K562 (cell line): ENCODE results near the gene SLC7A14. TPM values are rescaled to one million over a fixed set of nuclear protein-coding genes. Genes with fewer than 3 reads are reported as not detected.

Experiments used
- ATAC-seq: fragments of 200-7000 bp; cut with Tn5 transposase; 3 replicates; pipeline ENCODE4 v1.9.1; 2020; ENCODE audit warnings: moderate library complexity
- BruUV-seq: library from RNA; stranded (reverse); fragments of 400-500 nt; replicated peaks from 2 replicates; lab custom pipeline; 2021; lab: Mats Ljungman, UMichigan
- CTCF ChIA-PET: fragments of 300-600 bp; formaldehyde crosslinking; extraction: SDS; loops from one replicate; lab custom pipeline; 2021; ENCODE audit warnings: low intra/inter-chr PET ratio; lab: Yijun Ruan, JAX
- POLR2A ChIA-PET: fragments of 300-600, 350-650 bp; sonication (Branson Sonifier 250); formaldehyde crosslinking; extraction: SDS; loops from one replicate; lab custom pipeline; 2021; ENCODE audit warnings: antibody characterized with exemption, inconsistent platforms; lab: Yijun Ruan, JAX
- DNase-seq, 4 experiments: peaks; one replicate each; pipeline versions ENCODE4 v3.0.0 to v3.0.0-alpha.2; 2011 to 2018; ENCODE audit warnings: low spot score in 3 of 4, mixed read lengths in 3 of 4; ENCODE audit errors: extremely low read depth in 1 of 4
- FAIRE-seq: peaks from 2 replicates; lab custom pipeline; 2011; peaks lifted over from hg19 to GRCh38; lab: Jason Lieb, UNC
- H2AFZ ChIP-seq: 2 replicates; pipeline ENCODE4 v1.6.0; 2011; ENCODE audit warnings: low read depth, low read length, control low read depth, inconsistent platforms
- H3K27ac ChIP-seq: fragments of 200-600 bp; 3 replicates; pipeline ENCODE4 v1.8.0; 2011; ENCODE audit warnings: low read depth, mild to moderate bottlenecking, control low read depth, inconsistent platforms, low read length, moderate library complexity, mixed read lengths; ENCODE audit errors: extremely low read depth
- H3K27me3 ChIP-seq, 2 experiments: fragments of 300-600 bp in 1 of 2; 2 replicates in 1 of 2; 3 replicates in 1 of 2; pipeline versions ENCODE4 v1.6.0 to v1.8.0; 2011; ENCODE audit warnings: inconsistent platforms in 2 of 2, low read length in 2 of 2, mild to moderate bottlenecking in 1 of 2, mixed read lengths in 1 of 2, moderate library complexity in 1 of 2; ENCODE audit not compliant: control insufficient read depth in 2 of 2, insufficient read depth in 2 of 2
- H3K36me3 ChIP-seq: fragments of 300-600 bp; 3 replicates; pipeline ENCODE4 v1.8.0; 2011; ENCODE audit warnings: mild to moderate bottlenecking, low read length, inconsistent platforms; ENCODE audit not compliant: control insufficient read depth, insufficient read depth
- H3K4me1 ChIP-seq, 2 experiments: fragments of 200-600 bp in 1 of 2; replicated peaks in 1 of 2; 2 replicates in 1 of 2; 3 replicates in 1 of 2; pipeline versions ENCODE4 v1.5.1 to v1.8.0; 2011; ENCODE audit warnings: inconsistent platforms in 2 of 2, low read length in 2 of 2, mild to moderate bottlenecking in 1 of 2, mixed read lengths in 1 of 2, moderate library complexity in 1 of 2; ENCODE audit not compliant: control insufficient read depth in 2 of 2, insufficient read depth in 2 of 2
- H3K4me2 ChIP-seq: 2 replicates; pipeline ENCODE4 v1.6.1; 2011; ENCODE audit warnings: low read length, control low read depth, inconsistent platforms, mixed read lengths; ENCODE audit not compliant: insufficient read depth
- H3K4me3 ChIP-seq: fragments of 200-600 bp; sonication (generic), shearing (Covaris generic); 2 replicates; pipeline ENCODE4 v1.5.1; 2016; ENCODE audit warnings: control low read depth, inconsistent platforms
- H3K79me2 ChIP-seq: fragments of 200-600 bp; 3 replicates; pipeline ENCODE4 v1.8.0; 2011; ENCODE audit warnings: low read length, inconsistent platforms; ENCODE audit not compliant: control insufficient read depth, insufficient read depth
- H3K9ac ChIP-seq, 2 experiments: 2 replicates each; pipeline versions ENCODE4 v1.6.0 to v1.6.1; 2011; ENCODE audit warnings: low read depth in 2 of 2, low read length in 2 of 2, control low read depth in 1 of 2, inconsistent platforms in 1 of 2, mild to moderate bottlenecking in 1 of 2, mixed read lengths in 1 of 2; ENCODE audit not compliant: insufficient read depth in 1 of 2
- H3K9me1 ChIP-seq: one replicate; pipeline ENCODE4 v1.6.0; 2011; ENCODE audit warnings: inconsistent platforms, mild to moderate bottlenecking, low read length, moderate library complexity; ENCODE audit not compliant: control insufficient read depth, insufficient read depth
- H3K9me3 ChIP-seq: replicated peaks from 2 replicates; pipeline ENCODE4 v1.5.1; 2011; ENCODE audit warnings: low read depth, low read length, inconsistent platforms; ENCODE audit not compliant: control insufficient read depth, insufficient read depth
- H4K20me1 ChIP-seq: replicated peaks from 2 replicates; pipeline ENCODE4 v1.6.1; 2011; ENCODE audit warnings: low read length, inconsistent platforms, mixed read lengths; ENCODE audit not compliant: control insufficient read depth, insufficient read depth
- BRD9 ChIP-seq: fragments of 450-650 bp; IDR thresholded peaks from 2 replicates; pipeline ENCODE4 v1.6.1; 2018; ENCODE audit warnings: low read depth; ENCODE audit not compliant: partially characterized antibody
- CREM ChIP-seq: IDR thresholded peaks from 2 replicates; pipeline ENCODE4 v1.6.1; 2014; ENCODE audit warnings: antibody characterized with exemption, low read depth
- DNMT1 ChIP-seq: fragments of 450-650 bp; IDR thresholded peaks from 2 replicates; pipeline ENCODE4 v1.6.1; 2016; ENCODE audit warnings: antibody characterized with exemption, mild to moderate bottlenecking
- KAT7 ChIP-seq: sonication (generic); formaldehyde crosslinking; IDR thresholded peaks from 2 replicates; pipeline ENCODE4 v1.8.0; 2022; ENCODE audit warnings: missing genetic modification reagents, mild to moderate bottlenecking, borderline replicate concordance
- MAFG ChIP-seq: fragments of 450-650 bp; conservative IDR thresholded peaks from 2 replicates; pipeline ENCODE4 v1.6.1; 2016; ENCODE audit warnings: missing genetic modification characterization, missing compliant biosample characterization
- MCM5 ChIP-seq: fragments of 450-650 bp; IDR thresholded peaks from 2 replicates; pipeline ENCODE4 v1.6.1; 2016; ENCODE audit warnings: low read depth
- POLR2B ChIP-seq: fragments of 450-650 bp; IDR thresholded peaks from 2 replicates; pipeline ENCODE4 v1.6.1; 2018; ENCODE audit warnings: low read depth; ENCODE audit not compliant: partially characterized antibody
- POLR2G ChIP-seq: fragments of 200-400 bp; formaldehyde crosslinking; IDR thresholded peaks from 2 replicates; pipeline ENCODE4 v1.6.1; 2017; ENCODE audit warnings: low read depth, mild to moderate bottlenecking, antibody characterized with exemption, low read length, moderate library complexity
- RHOXF2B ChIP-seq: fragments of 250-450 bp; sonication (Bioruptor Pico); conservative IDR thresholded peaks from 2 replicates; pipeline ENCODE4 v1.5.1; 2021
- SMARCB1 ChIP-seq: IDR thresholded peaks from 2 replicates; pipeline ENCODE4 v1.6.1; 2011; ENCODE audit warnings: improper control_type of control experiment, low read depth; ENCODE audit not compliant: insufficient read length
- SP1 ChIP-seq: sonication (generic); formaldehyde crosslinking; IDR thresholded peaks from 2 replicates; pipeline ENCODE4 v1.8.1; 2022; ENCODE audit warnings: mild to moderate bottlenecking, missing genetic modification reagents
- SREBF2 ChIP-seq: sonication (generic); formaldehyde crosslinking; IDR thresholded peaks from 2 replicates; pipeline ENCODE4 v1.4.0; 2020; ENCODE audit warnings: mild to moderate bottlenecking, missing genetic modification reagents
- SRSF1 ChIP-seq: fragments of 200-400 bp; formaldehyde crosslinking; IDR thresholded peaks from 2 replicates; pipeline ENCODE4 v1.6.1; 2017; ENCODE audit warnings: mild to moderate bottlenecking, low read depth, low read length, moderate library complexity
- TGIF2 ChIP-seq: sonication (generic); formaldehyde crosslinking; IDR thresholded peaks from 2 replicates; pipeline ENCODE4 v1.8.1; 2022; ENCODE audit warnings: mild to moderate bottlenecking, missing genetic modification reagents, moderate library complexity
- U2AF2 ChIP-seq: fragments of 200-400 bp; formaldehyde crosslinking; optimal IDR thresholded peaks from 2 replicates; pipeline ENCODE3; 2017; ENCODE audit warnings: low read depth, mild to moderate bottlenecking, low read length
- UBTF ChIP-seq, 2 experiments: IDR thresholded peaks; 2 replicates each; pipeline ENCODE4 v1.6.1; 2012; ENCODE audit warnings: improper control_type of control experiment in 2 of 2, low read depth in 2 of 2, low read length in 2 of 2, borderline replicate concordance in 1 of 2
- WGBS: fragments of 100-300 bp; shearing (Covaris generic); methylation state at CpG from one replicate; pipeline ENCODE4 v1.1.6; 2016; ENCODE audit warnings: low coverage, mixed read lengths; ENCODE audit not compliant: insufficient coverage; ENCODE audit errors: missing lambda C conversion rate; 5-methylcytosine and 5-hydroxymethylcytosine counted together
- in situ Hi-C: fragments of 300-500 bp; cut with MboI; formaldehyde crosslinking; loops from 4 replicates; pipeline ENCODE4 v1.15.0; 2018; ENCODE audit warnings: inconsistent platforms, mixed read lengths
- intact Hi-C: fragments of 100-400 bp; cut with micrococcal nuclease; formaldehyde crosslinking; loops from 2 replicates; pipeline ENCODE4 v1.14.2; 2022
- polyA plus RNA-seq, 8 experiments: library from polyadenylated mRNA; depleted of rRNA in 4 of 8; stranded (reverse) in 5 of 8; unstranded in 3 of 8; fragments of >200 nt; fragmentation: Nextera tagmentation in 2 of 8; fragmentation: Illumina TruSeq in 1 of 8; extraction: Ambion mirVana in 2 of 8; extraction: Trizol in 1 of 8; gene quantifications; 2 replicates each; pipeline versions ENCODE4 v1.2.1 to v1.2.3, GENCODE V29; 2011 to 2014; ENCODE audit warnings: inconsistent platforms in 1 of 8, missing spikeins in 1 of 8
- total RNA-seq, 7 experiments: library from RNA; depleted of rRNA in 6 of 7; stranded (reverse); fragments of >200 nt in 6 of 7; fragmentation: Illumina TruSeq in 2 of 7; extraction: Trizol in 2 of 7; gene quantifications; 2 replicates each; pipeline versions ENCODE4 v1.2.1 to v1.2.3, GENCODE V29; 2011 to 2021; ENCODE audit warnings: low replicate concordance in 1 of 7

The SLC7A14 gene
- total and polyA plus RNA-seq, 9 of the 15 experiments (the other 6 are each of a cell fraction or from before 2014, with no cell fraction given) = not detected

- no peak overlapping the region for H3K4me2 ChIP-seq
- in situ Hi-C loops = loop anchor here (5.0 to 10.0 kb wide), 2 partner anchors 275 to 393 kb away; no protein-coding TSS in a partner anchor
- no peak for TF ChIP-seq RHOXF2B
- no peak for TF ChIP-seq POLR2B
- TF ChIP-seq SP1 (CRISPR knock-in tag) = no peak
- TF ChIP-seq U2AF2 = no peak
- no peak for TF ChIP-seq TGIF2 (CRISPR knock-in tag)
- TF ChIP-seq MAFG (tag) = no peak
- no peak for TF ChIP-seq CREM
- TF ChIP-seq SRSF1 = no peak
- TF ChIP-seq POLR2G = no peak
- no peak for TF ChIP-seq SMARCB1
- TF ChIP-seq MCM5 = no peak
- TF ChIP-seq SREBF2 (CRISPR knock-in tag) = no peak
- no peak for TF ChIP-seq UBTF (IDR thresholded peaks at IDR 0.05; ENCODE audit: borderline replicate concordance in 1 of 2, low read depth in 2 of 2, low read length in 2 of 2)
- TF ChIP-seq DNMT1 = no peak
- TF ChIP-seq BRD9 = no peak
- TF ChIP-seq KAT7 (CRISPR knock-in tag) = no peak
- TF ChIP-seq, all 486 proteins: peak for 0
- Histone ChIP-seq H3K27me3 (no peaks in the 10 kb centered on the region), H3K36me3 (no peaks in the 10 kb centered on the region), H3K9ac (no peak overlapping the region), H3K9me3 (no peaks in the 10 kb centered on the region), H3K9me1 (no peaks in the 10 kb centered on the region), H3K4me3 (no peak overlapping the region), H3K27ac (no peak overlapping the region), H2AFZ (no peak overlapping the region), H3K79me2 (no peaks in the 10 kb centered on the region), H3K4me1 (peaks cover 0 to 12% of the 10 kb centered on the region in 2 experiments; a peak in 2 of 5 replicates), H4K20me1 (no peaks in the 10 kb centered on the region)
- ATAC-seq (no peak), DNase-seq (no peak), FAIRE-seq (no peak)
- 95% methylated on average over 49 of the region's 58 CpGs for WGBS
- intact Hi-C loops = no loop called here
- no TSS peak for BruUV-seq
- CTCF ChIA-PET = no interaction called here
- POLR2A ChIA-PET = no interaction called here
These were observed 166.3 kb downstream of the SLC7A14 start for GRCh38 chr3:170419557-170420087.
